SK-N-SH treated with all-trans-retinoic acid at 6 μM for 48 hours (cell line): ENCODE data around the gene PARVB.

ENCODE experiments used
- ARNTL ChIP-seq: fragments of 450-650 bp; formaldehyde crosslinking; IDR thresholded peaks from 2 replicates; pipeline ENCODE4 v1.5.0; 2020; ENCODE audit warnings: low read depth, mild to moderate bottlenecking, moderate library complexity, borderline replicate concordance
- CSDC2 ChIP-seq: fragments of 250-450 bp; sonication (Bioruptor Pico); IDR thresholded peaks from 2 replicates; pipeline ENCODE4 v1.5.0; 2020; ENCODE audit warnings: mild to moderate bottlenecking, moderate library complexity
- PATZ1 ChIP-seq: fragments of 250-450 bp; sonication (Bioruptor Pico); IDR thresholded peaks from 2 replicates; pipeline ENCODE4 v1.8.0; 2020; ENCODE audit warnings: mild to moderate bottlenecking, moderate library complexity, borderline replicate concordance
- RARB ChIP-seq: fragments of 250-450 bp; sonication (Bioruptor Pico); IDR thresholded peaks from 2 replicates; pipeline ENCODE4 v1.8.0; 2021; ENCODE audit warnings: mild to moderate bottlenecking, moderate library complexity
- SNAI2 ChIP-seq: fragments of 250-450 bp; sonication (Bioruptor Pico); IDR thresholded peaks from 2 replicates; pipeline ENCODE4 v1.5.0; 2020; ENCODE audit warnings: mild to moderate bottlenecking, moderate library complexity
- TOX ChIP-seq: fragments of 250-450 bp; sonication (Bioruptor Pico); IDR thresholded peaks from 2 replicates; pipeline ENCODE4 v1.8.0; 2021; ENCODE audit warnings: mild to moderate bottlenecking, moderate library complexity, borderline replicate concordance
- ZFP30 ChIP-seq: fragments of 450-650 bp; formaldehyde crosslinking; IDR thresholded peaks from 2 replicates; pipeline ENCODE4 v1.5.0; 2022; ENCODE audit warnings: mild to moderate bottlenecking, moderate library complexity
- ZNF565 ChIP-seq: fragments of 450-650 bp; formaldehyde crosslinking; conservative IDR thresholded peaks from 2 replicates; pipeline ENCODE4 v1.5.0; 2020; ENCODE audit warnings: low read depth, mild to moderate bottlenecking, moderate library complexity
- ZNF8 ChIP-seq: fragments of 450-650 bp; formaldehyde crosslinking; IDR thresholded peaks from 2 replicates; pipeline ENCODE4 v1.5.0; 2020; ENCODE audit warnings: mild to moderate bottlenecking, moderate library complexity
- TF ChIP-seq, protein P1 (sequence below): fragments of 250-450 bp; sonication (Bioruptor Pico); IDR thresholded peaks from 2 replicates; pipeline ENCODE4 v1.5.1; 2021; ENCODE audit warnings: mild to moderate bottlenecking, moderate library complexity

- TF ChIP-seq ZNF565 (CRISPR knock-in tag) (no peak), SNAI2 (CRISPR knock-in tag) (no peak), TOX (CRISPR knock-in tag) (no peak), ZNF8 (CRISPR knock-in tag) (no peak), PATZ1 (CRISPR knock-in tag) (no peak), RARB (CRISPR knock-in tag) (no peak), ARNTL (CRISPR knock-in tag) (no peak), CSDC2 (CRISPR knock-in tag) (no peak), ZFP30 (CRISPR knock-in tag) (no peak)
- TF ChIP-seq, protein P1, sequence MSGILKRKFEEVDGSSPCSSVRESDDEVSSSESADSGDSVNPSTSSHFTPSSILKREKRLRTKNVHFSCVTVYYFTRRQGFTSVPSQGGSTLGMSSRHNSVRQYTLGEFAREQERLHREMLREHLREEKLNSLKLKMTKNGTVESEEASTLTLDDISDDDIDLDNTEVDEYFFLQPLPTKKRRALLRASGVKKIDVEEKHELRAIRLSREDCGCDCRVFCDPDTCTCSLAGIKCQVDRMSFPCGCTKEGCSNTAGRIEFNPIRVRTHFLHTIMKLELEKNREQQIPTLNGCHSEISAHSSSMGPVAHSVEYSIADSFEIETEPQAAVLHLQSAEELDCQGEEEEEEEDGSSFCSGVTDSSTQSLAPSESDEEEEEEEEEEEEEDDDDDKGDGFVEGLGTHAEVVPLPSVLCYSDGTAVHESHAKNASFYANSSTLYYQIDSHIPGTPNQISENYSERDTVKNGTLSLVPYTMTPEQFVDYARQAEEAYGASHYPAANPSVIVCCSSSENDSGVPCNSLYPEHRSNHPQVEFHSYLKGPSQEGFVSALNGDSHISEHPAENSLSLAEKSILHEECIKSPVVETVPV (CRISPR knock-in tag) = no peak
These were observed 109.9 kb downstream of the PARVB start for GRCh38 chr22:44133901-44134571.
